Head of caudate nucleus (tissue), 42 donors: Measurements from ENCODE around the gene HACD4.

Source experiments
- DNase-seq, 42 donors: peaks; one replicate each; pipeline versions ENCODE4 v3.0.0 to v3.0.0-alpha.2; 2020 to 2021; ENCODE audit warnings: mixed read lengths in 7 of 42
- intact Hi-C: fragments of 100-400 bp; cut with DNase I; formaldehyde crosslinking; loops from one replicate; pipeline ENCODE4 v1.15.0; 2022

The HACD4 gene

GRCh38 chr9:21031091-21031807 lies at the start of gene HACD4:
TSS of gene HACD4 (minus strand) at chr9:21031640. CDS start at chr9:21031590, 50 bp downstream.
- peak; percentile 7 to 78 (median 58) for DNase-seq
- intact Hi-C loops, result no loop called here

- DNase-seq, result no peak
- intact Hi-C loops, result no loop called here
Observed at GRCh38 chr9:21080793-21081192, 49.4 kb upstream of the HACD4 start.

GRCh38 chr9:21078702-21079101 lies 47.3 kb upstream of the HACD4 start:
- intact Hi-C loops, result no loop called here

GRCh38 chr9:21077781-21078180 lies 46.3 kb upstream of the HACD4 start, which contains the start of gene IFNB1:
TSS of gene IFNB1 (minus strand) at chr9:21077942. CDS start at chr9:21077869, 73 bp downstream.
- DNase-seq, result no peak
- intact Hi-C loops, result no loop called here

More at GRCh38 chr9:21078702-21079101, 47.3 kb upstream of the HACD4 start:
- DNase-seq, result no peak

- DNase-seq, result no peak
- intact Hi-C loops, result no loop called here
Observed at GRCh38 chr9:21075484-21075883, 44.0 kb upstream of the HACD4 start.

- intact Hi-C loops, result no loop called here
- no peak for DNase-seq
Observed at GRCh38 chr9:21070906-21071305, 39.5 kb upstream of the HACD4 start.

GRCh38 chr9:21070171-21070571 lies 38.7 kb upstream of the HACD4 start:
- DNase-seq, result peak in 22 of 42 donors; percentile 3 to 69 (median 24)
- intact Hi-C loops, result no loop called here

- DNase-seq, result no peak
- intact Hi-C loops, result no loop called here
Observed at GRCh38 chr9:21060919-21061561, 29.6 kb upstream of the HACD4 start.

GRCh38 chr9:21056931-21057330 lies 25.5 kb upstream of the HACD4 start:
- intact Hi-C loops, result no loop called here
- no peak for DNase-seq

- intact Hi-C loops, result no loop called here
- no peak for DNase-seq
Observed at GRCh38 chr9:21053851-21054250, 22.4 kb upstream of the HACD4 start.

- no peak for DNase-seq
Observed at GRCh38 chr9:21047281-21047691, 15.8 kb upstream of the HACD4 start.

GRCh38 chr9:21043841-21044240 lies 12.4 kb upstream of the HACD4 start:
- DNase-seq, result no peak
- intact Hi-C loops, result no loop called here

More at GRCh38 chr9:21047281-21047691, 15.8 kb upstream of the HACD4 start:
- intact Hi-C loops, result no loop called here

GRCh38 chr9:21042466-21042865 lies 11.0 kb upstream of the HACD4 start:
- intact Hi-C loops, result no loop called here
- no peak for DNase-seq

GRCh38 chr9:21039302-21039701 lies 7.9 kb upstream of the HACD4 start:
- no peak for DNase-seq
- intact Hi-C loops, result no loop called here

- no peak for DNase-seq
- intact Hi-C loops, result no loop called here
Observed at GRCh38 chr9:21037278-21037677, 5.8 kb upstream of the HACD4 start.

- intact Hi-C loops, result no loop called here
Observed at GRCh38 chr9:21031808-21032183, 356 bp upstream of the HACD4 start.

GRCh38 chr9:21030389-21031035 lies 928 bp downstream of the HACD4 start:
- DNase-seq, result peak in 10 of 42 donors; percentile 5 to 51 (median 20)
- intact Hi-C loops, result no loop called here

More at GRCh38 chr9:21031808-21032183, 356 bp upstream of the HACD4 start:
- no peak for DNase-seq

GRCh38 chr9:21029661-21030060 lies 1.8 kb downstream of the HACD4 start:
- intact Hi-C loops, result no loop called here
- DNase-seq, result no peak

- DNase-seq, result no peak
- intact Hi-C loops, result no loop called here
Observed at GRCh38 chr9:21028466-21028865, 3.0 kb downstream of the HACD4 start.

GRCh38 chr9:21027295-21027694 lies 4.1 kb downstream of the HACD4 start:
- DNase-seq, result no peak
- intact Hi-C loops, result no loop called here
